ENCODE data around the gene RDH16.

GRCh38 chr12:56908136-56908535 lies 49.3 kb downstream of the RDH16 start:
- TF ChIP-seq CTCF (IDR thresholded peaks at IDR 0.05) (no peak), POLR2AphosphoS5 (IDR thresholded peaks at IDR 0.05; ENCODE audit: low read depth, low read length) (no peak), TCF7L2 (IDR thresholded peaks at IDR 0.05; ENCODE audit: low read depth, low read length) (no peak), SIN3A (IDR thresholded peaks at IDR 0.05; ENCODE audit: borderline replicate concordance, insufficient read depth, low read depth, low read length) (no peak)

Measured in Panc1 (cell line).